ENCODE data around the gene MAP4K4. TPM values are rescaled to one million over a fixed set of nuclear protein-coding genes. Genes with fewer than 3 reads are reported as not detected.

The MAP4K4 gene
- total RNA-seq, 2 experiments from 2014 or later, result 42.1 to 43.4 TPM

GRCh38 chr2:101858246-101858645 lies 160.7 kb downstream of the MAP4K4 start:
- Mint-ChIP-seq H3K4me3 (no peak overlapping the region), H3K27ac (no peak overlapping the region), H3K9me3 (no peaks in the 10 kb centered on the region), H3K4me1 (ENCODE audit: low read depth) (peaks cover 2% of the 10 kb centered on the region), H3K27me3 (no peaks in the 10 kb centered on the region), H3K36me3 (peaks cover 21% of the 10 kb centered on the region)
- DNase-seq, result no peak
- CTCF ChIA-PET, result interaction anchor here (0.6 to 1.5 kb wide), 3 partner anchors 9 to 25 kb away, joined by 4 to 5 read pairs (median 4); no protein-coding TSS in a partner anchor
- intact Hi-C loops (cut with micrococcal nuclease), result no loop called here
- POLR2A ChIA-PET, result no interaction called here

- Mint-ChIP-seq H3K27me3 (no peaks in the 10 kb centered on the region), H3K27ac (no peak overlapping the region), H3K4me1 (ENCODE audit: low read depth) (peaks cover 2% of the 10 kb centered on the region), H3K4me3 (no peak overlapping the region), H3K9me3 (no peaks in the 10 kb centered on the region), H3K36me3 (peaks cover 26% of the 10 kb centered on the region)
- DNase-seq, result no peak
- ChIA-PET CTCF (interaction anchor here (0.6 kb wide), 1 partner anchor 10 kb away, joined by 4 read pairs; no protein-coding TSS in a partner anchor), POLR2A (no interaction called here)
- intact Hi-C loops (cut with micrococcal nuclease), result no loop called here
Observed at GRCh38 chr2:101858910-101859309, 161.4 kb downstream of the MAP4K4 start.

DNA sequence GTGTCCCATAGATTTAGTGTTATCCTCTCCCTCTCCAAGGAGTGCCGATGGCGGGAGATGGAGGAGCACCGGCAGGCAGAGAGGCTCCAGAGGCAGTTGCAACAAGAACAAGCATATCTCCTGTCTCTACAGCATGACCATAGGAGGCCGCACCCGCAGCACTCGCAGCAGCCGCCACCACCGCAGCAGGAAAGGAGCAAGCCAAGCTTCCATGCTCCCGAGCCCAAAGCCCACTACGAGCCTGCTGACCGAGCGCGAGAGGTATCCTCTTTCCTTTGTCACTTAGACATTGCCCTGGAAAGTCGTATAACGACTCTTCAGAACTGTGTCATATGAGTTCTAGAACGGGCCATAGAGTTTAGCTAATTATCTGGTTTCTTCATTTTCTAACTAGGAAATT lies 162.1 kb downstream of the MAP4K4 start:
- POLR2A ChIA-PET, result no interaction called here
- no peak for DNase-seq
- Mint-ChIP-seq H3K27me3 (no peaks in the 10 kb centered on the region), H3K36me3 (peaks cover 26% of the 10 kb centered on the region), H3K9me3 (no peaks in the 10 kb centered on the region), H3K4me1 (ENCODE audit: low read depth) (peaks cover 2% of the 10 kb centered on the region), H3K27ac (no peak overlapping the region), H3K4me3 (no peak overlapping the region)
- intact Hi-C loops (cut with micrococcal nuclease), result no loop called here
- CTCF ChIA-PET, result interaction anchor here (1.7 kb wide), 1 partner anchor 381 kb away, joined by 5 read pairs; no protein-coding TSS in a partner anchor

DNA sequence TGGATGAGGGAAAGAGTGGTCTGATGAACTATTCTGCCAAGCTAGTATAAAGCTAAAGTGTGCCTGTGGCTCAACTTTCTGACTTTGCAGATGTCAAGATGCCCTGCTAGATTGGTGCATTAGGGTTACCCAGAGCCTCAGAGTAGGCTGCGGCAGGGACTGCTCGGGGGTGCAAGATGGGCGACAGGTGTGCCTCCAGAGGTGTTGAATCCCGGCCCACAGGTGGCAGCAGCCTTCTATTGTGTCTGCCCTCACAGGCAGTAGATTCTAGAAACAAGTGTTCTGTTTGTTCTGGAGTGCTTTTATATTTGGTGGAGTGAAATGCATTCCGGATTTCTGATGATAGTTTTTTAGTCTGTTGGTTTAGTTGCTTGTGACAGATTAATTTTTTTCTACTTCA lies 162.7 kb downstream of the MAP4K4 start:
- ChIA-PET CTCF (interaction anchor here (1.7 kb wide), 1 partner anchor 380 kb away, joined by 5 read pairs; no protein-coding TSS in a partner anchor), POLR2A (no interaction called here)
- no peaks in the 10 kb centered on the region for H3K27me3 Mint-ChIP-seq
- no peak for DNase-seq
- no peak overlapping the region for H3K27ac Mint-ChIP-seq
- H3K36me3 Mint-ChIP-seq, result peaks cover 28% of the 10 kb centered on the region
- intact Hi-C loops (cut with micrococcal nuclease), result no loop called here
- H3K4me1 Mint-ChIP-seq (ENCODE audit: low read depth), result peaks cover 2% of the 10 kb centered on the region
- no peak overlapping the region for H3K4me3 Mint-ChIP-seq
- no peaks in the 10 kb centered on the region for H3K9me3 Mint-ChIP-seq

GRCh38 chr2:101860782-101861181 lies 163.3 kb downstream of the MAP4K4 start:
- H3K4me1 Mint-ChIP-seq (ENCODE audit: low read depth), result peaks cover 2% of the 10 kb centered on the region
- no peak overlapping the region for H3K27ac Mint-ChIP-seq
- intact Hi-C loops (cut with micrococcal nuclease), result no loop called here
- H3K4me3 Mint-ChIP-seq, result no peak overlapping the region
- H3K36me3 Mint-ChIP-seq, result peaks cover 28% of the 10 kb centered on the region
- CTCF ChIA-PET, result interaction anchor here (1.7 kb wide), 1 partner anchor 380 kb away, joined by 5 read pairs; no protein-coding TSS in a partner anchor
- H3K9me3 Mint-ChIP-seq, result no peaks in the 10 kb centered on the region
- H3K27me3 Mint-ChIP-seq, result no peaks in the 10 kb centered on the region
- no peak for DNase-seq
- POLR2A ChIA-PET, result no interaction called here

- ChIA-PET CTCF (interaction anchor here (0.8 kb wide), 1 partner anchor 12 kb away, joined by 3 read pairs; no protein-coding TSS in a partner anchor), POLR2A (no interaction called here)
- DNase-seq, result no peak
- Mint-ChIP-seq H3K27ac (no peak overlapping the region), H3K36me3 (peaks cover 28% of the 10 kb centered on the region), H3K9me3 (no peaks in the 10 kb centered on the region), H3K4me1 (ENCODE audit: low read depth) (peaks cover 2% of the 10 kb centered on the region), H3K27me3 (no peaks in the 10 kb centered on the region), H3K4me3 (no peak overlapping the region)
- intact Hi-C loops (cut with micrococcal nuclease), result no loop called here
Observed at GRCh38 chr2:101861382-101861781, 163.9 kb downstream of the MAP4K4 start.

DNA sequence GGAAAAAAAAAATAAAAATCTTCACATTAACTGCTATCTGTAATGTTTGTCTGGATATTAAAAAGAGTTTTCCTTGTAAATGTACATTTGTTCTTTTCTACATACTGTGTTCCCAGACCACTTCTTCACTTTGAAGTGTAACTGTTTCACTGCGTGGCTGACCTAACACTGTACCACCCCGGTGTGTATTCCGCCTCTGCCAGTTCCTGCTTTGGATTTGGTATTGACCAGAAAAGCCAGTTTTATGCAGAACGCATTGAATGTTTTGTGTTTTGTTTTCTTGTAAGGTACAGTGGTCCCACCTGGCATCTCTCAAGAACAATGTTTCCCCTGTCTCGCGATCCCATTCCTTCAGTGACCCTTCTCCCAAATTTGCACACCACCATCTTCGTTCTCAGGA lies 166.0 kb downstream of the MAP4K4 start:
- H3K4me3 Mint-ChIP-seq, result no peak overlapping the region
- CTCF ChIA-PET, result no interaction called here
- H3K27me3 Mint-ChIP-seq, result no peaks in the 10 kb centered on the region
- no peak overlapping the region for H3K27ac Mint-ChIP-seq
- POLR2A ChIA-PET, result no interaction called here
- peaks cover 36% of the 10 kb centered on the region for H3K36me3 Mint-ChIP-seq
- H3K9me3 Mint-ChIP-seq, result no peaks in the 10 kb centered on the region
- intact Hi-C loops (cut with micrococcal nuclease), result no loop called here
- no peaks in the 10 kb centered on the region for H3K4me1 Mint-ChIP-seq (ENCODE audit: low read depth)
- no peak for DNase-seq

- DNase-seq, result no peak
- Mint-ChIP-seq H3K36me3 (peaks cover 37% of the 10 kb centered on the region), H3K4me1 (ENCODE audit: low read depth) (no peaks in the 10 kb centered on the region), H3K27ac (no peak overlapping the region), H3K9me3 (no peaks in the 10 kb centered on the region), H3K4me3 (no peak overlapping the region), H3K27me3 (no peaks in the 10 kb centered on the region)
- ChIA-PET POLR2A (interaction anchor here (0.7 kb wide), 1 partner anchor 18 kb away, joined by 3 read pairs; no protein-coding TSS in a partner anchor), CTCF (interaction anchor here (1.0 kb wide), 1 partner anchor 20 kb away, joined by 4 read pairs; no protein-coding TSS in a partner anchor)
- intact Hi-C loops (cut with micrococcal nuclease), result no loop called here
Observed at GRCh38 chr2:101864426-101864825, 166.9 kb downstream of the MAP4K4 start.

DNA sequence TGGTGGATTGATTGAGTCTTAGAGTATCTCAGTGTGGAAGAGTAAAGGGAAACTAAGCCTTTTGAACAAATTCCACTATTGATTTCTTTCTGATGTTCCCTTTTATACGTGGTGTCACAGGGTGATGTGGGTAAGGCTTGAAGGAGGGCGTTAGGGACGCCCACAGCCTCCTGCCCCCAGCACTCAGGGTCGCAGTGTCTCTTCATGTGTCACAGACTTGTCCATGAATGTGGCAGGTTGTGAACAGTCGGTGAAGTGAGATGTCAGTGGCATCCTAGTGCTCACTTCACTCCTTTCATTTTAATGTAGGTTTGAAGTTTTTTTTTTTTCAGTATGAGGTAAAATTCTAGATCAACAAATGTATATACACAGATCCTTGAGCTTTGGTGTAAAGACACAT lies 171.0 kb downstream of the MAP4K4 start:
- Mint-ChIP-seq H3K36me3 (peaks cover 31% of the 10 kb centered on the region), H3K4me1 (ENCODE audit: low read depth) (peaks cover under 1% of the 10 kb centered on the region), H3K4me3 (no peak overlapping the region), H3K27ac (no peak overlapping the region), H3K27me3 (no peaks in the 10 kb centered on the region), H3K9me3 (no peaks in the 10 kb centered on the region)
- intact Hi-C loops (cut with micrococcal nuclease), result no loop called here
- ChIA-PET CTCF (no interaction called here), POLR2A (no interaction called here)
- no peak for DNase-seq

DNA sequence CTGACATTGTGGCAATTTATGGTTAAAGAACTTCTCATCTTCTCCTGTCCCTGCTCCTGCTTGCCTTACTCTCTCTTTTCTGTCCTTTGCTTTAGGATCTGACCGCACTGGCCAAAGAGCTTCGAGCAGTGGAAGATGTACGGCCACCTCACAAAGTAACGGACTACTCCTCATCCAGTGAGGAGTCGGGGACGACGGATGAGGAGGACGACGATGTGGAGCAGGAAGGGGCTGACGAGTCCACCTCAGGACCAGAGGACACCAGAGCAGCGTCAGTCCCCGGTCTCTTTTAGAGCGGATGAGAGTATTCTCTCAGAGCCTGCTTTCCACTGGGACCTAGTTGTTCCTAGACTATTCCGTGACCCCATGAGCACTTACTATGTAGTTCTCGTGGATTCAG lies 172.0 kb downstream of the MAP4K4 start:
- Mint-ChIP-seq H3K27me3 (no peaks in the 10 kb centered on the region), H3K27ac (no peak overlapping the region), H3K4me3 (no peak overlapping the region), H3K4me1 (ENCODE audit: low read depth) (peaks cover 7% of the 10 kb centered on the region), H3K9me3 (no peaks in the 10 kb centered on the region), H3K36me3 (peaks cover 33% of the 10 kb centered on the region)
- DNase-seq, result no peak
- POLR2A ChIA-PET, result no interaction called here
- intact Hi-C loops (cut with micrococcal nuclease), result no loop called here
- CTCF ChIA-PET, result interaction anchor here (1.7 to 5.1 kb wide), 2 partner anchors 15 to 136 kb away, joined by 5 to 30 read pairs; no protein-coding TSS in a partner anchor

DNA sequence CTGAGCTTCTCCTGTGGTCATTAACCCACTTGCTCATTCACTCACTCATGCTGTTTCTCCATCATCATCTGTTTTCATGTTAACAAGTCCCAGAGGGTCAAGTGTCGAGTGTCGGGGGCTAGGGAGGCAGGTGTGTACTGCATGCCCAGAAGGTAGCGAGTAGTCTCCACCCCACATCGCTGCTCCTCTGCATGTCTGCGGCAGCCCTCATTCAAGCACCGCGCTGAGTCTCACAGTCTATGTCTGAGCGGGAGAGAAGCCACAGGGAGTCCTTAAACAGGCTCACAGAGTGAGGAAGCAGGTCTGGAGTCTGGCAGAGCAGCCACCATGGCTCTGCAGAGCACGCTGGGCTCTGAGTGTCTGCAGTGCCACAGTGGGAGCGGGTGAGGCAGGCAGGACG lies 172.9 kb downstream of the MAP4K4 start:
- CTCF ChIA-PET, result interaction anchor here (0.7 to 5.1 kb wide), 3 partner anchors 14 to 289 kb away, joined by 3 to 30 read pairs (median 5); no protein-coding TSS in a partner anchor
- no peak for DNase-seq
- H3K4me3 Mint-ChIP-seq, result no peak overlapping the region
- POLR2A ChIA-PET, result no interaction called here
- peaks cover 7% of the 10 kb centered on the region for H3K4me1 Mint-ChIP-seq (ENCODE audit: low read depth)
- H3K27me3 Mint-ChIP-seq, result no peaks in the 10 kb centered on the region
- H3K36me3 Mint-ChIP-seq, result peaks cover 34% of the 10 kb centered on the region
- no peak overlapping the region for H3K27ac Mint-ChIP-seq
- H3K9me3 Mint-ChIP-seq, result no peaks in the 10 kb centered on the region
- intact Hi-C loops (cut with micrococcal nuclease), result no loop called here

DNA sequence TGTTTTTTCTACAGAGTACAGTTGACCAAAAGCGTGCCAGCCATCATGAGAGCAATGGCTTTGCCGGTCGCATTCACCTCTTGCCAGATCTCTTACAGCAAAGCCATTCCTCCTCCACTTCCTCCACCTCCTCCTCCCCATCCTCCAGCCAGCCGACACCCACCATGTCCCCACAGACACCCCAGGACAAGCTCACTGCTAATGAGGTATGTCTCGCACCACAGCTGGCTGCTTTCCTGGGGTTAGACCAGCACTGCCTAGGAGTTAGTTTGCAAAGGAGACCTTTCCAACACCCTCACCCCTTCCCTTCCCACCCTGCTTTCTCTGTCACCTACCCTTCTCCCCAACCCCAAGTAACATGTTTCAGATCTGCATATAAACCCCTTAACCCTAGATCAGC lies 174.0 kb downstream of the MAP4K4 start:
- CTCF ChIA-PET, result interaction anchor here (1.2 to 5.1 kb wide), 2 partner anchors 13 to 574 kb away, joined by 3 to 30 read pairs; no protein-coding TSS in a partner anchor
- H3K4me1 Mint-ChIP-seq (ENCODE audit: low read depth), result peaks cover 7% of the 10 kb centered on the region
- POLR2A ChIA-PET, result no interaction called here
- no peak overlapping the region for H3K4me3 Mint-ChIP-seq
- no peak overlapping the region for H3K27ac Mint-ChIP-seq
- peaks cover 41% of the 10 kb centered on the region for H3K36me3 Mint-ChIP-seq
- no peaks in the 10 kb centered on the region for H3K9me3 Mint-ChIP-seq
- no peaks in the 10 kb centered on the region for H3K27me3 Mint-ChIP-seq
- no peak for DNase-seq
- intact Hi-C loops (cut with micrococcal nuclease), result no loop called here

DNA sequence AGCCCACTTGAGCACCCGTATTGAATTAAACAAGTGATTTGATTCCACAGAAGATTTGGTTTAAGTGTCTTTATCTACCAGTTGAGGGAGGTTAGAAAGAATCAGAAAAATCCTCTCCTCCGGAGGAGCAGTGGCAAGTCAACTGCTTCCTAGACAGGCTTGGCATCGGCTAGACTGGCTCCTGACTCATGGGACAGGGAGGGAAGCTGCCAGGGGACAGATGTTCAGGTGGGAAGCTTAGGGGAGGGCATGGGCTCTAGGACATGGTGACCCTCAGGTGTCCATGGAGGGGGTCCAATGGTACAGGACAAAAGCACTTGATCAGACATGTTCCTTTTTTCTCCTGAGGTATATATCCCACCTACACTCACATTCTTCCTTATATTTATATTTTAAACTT lies 175.0 kb downstream of the MAP4K4 start:
- CTCF ChIA-PET, result interaction anchor here (1.2 to 5.1 kb wide), 4 partner anchors 12 to 573 kb away, joined by 3 to 30 read pairs (median 7); no protein-coding TSS in a partner anchor
- no peak overlapping the region for H3K27ac Mint-ChIP-seq
- H3K9me3 Mint-ChIP-seq, result no peaks in the 10 kb centered on the region
- H3K4me1 Mint-ChIP-seq (ENCODE audit: low read depth), result peaks cover 7% of the 10 kb centered on the region
- H3K27me3 Mint-ChIP-seq, result no peaks in the 10 kb centered on the region
- H3K36me3 Mint-ChIP-seq, result peaks cover 43% of the 10 kb centered on the region
- POLR2A ChIA-PET, result no interaction called here
- intact Hi-C loops (cut with micrococcal nuclease), result no loop called here
- DNase-seq, result no peak
- H3K4me3 Mint-ChIP-seq, result no peak overlapping the region

Measured in activated CD4-positive, alpha-beta memory T cell treated with anti-CD3 and anti-CD28 coated beads for 36 hours (primary cell).